Activated CD8-positive, alpha-beta memory T cell treated with anti-CD3 and anti-CD28 coated beads, Interleukin-2, amount 50 U/mL, for 48 hours (primary cell): ENCODE measurements around the gene MTMR12.
A peak's percentile ranks its signal among the peaks of the same experiment; 100 is the strongest.

ENCODE experiments used
- DNase-seq: peaks from one replicate; pipeline ENCODE4 v3.0.0-alpha.2; 2020

The MTMR12 gene

GRCh38 chr5:32312595-32313332, at the start of gene MTMR12:
Gene MTMR12 (minus strand): TSS chr5:32312939. CDS start chr5:32312838, 101 bp downstream.
- peak; percentile 100 for DNase-seq

DNA sequence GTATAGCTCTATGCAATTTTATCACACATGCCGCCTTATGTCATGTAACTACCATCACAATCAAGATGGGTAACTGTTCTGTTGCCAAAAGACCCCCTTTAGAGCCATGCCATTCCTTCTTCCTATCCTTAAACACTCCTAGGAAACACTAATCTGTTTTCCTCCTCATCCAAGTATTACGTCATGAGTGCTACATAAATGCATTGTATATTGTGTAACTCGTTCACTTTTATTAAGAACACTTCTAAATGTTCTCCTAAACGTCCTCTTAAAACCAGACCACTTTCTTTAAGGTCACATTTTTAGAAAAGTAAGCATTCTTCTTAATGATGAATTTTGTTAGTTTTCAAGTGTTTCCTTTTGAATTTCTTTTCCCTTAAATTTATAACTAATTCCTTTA, 49.8 kb upstream of the MTMR12 start:
- DNase-seq: no peak

GRCh38 chr5:32360906-32361305, 48.2 kb upstream of the MTMR12 start:
- DNase-seq: no peak

DNA sequence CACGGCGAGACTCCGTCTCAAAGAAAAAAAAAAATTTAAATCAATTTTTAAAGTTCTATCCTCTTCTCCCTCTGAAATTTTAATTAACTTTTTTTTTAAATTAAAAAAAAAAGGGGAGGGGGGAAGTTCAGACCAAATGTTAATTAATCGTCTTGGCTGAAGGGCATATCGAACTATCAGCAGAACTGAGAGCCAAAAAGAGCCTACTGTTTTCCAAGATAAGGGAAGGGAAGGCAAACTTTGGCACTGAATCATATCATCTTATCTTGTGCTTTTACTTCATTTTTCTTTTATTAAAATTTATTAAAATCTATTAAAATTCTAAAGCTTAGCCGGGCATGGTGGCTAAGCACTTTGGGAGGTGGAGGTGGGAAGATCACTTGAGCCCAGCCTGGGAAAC, 45.9 kb upstream of the MTMR12 start:
- no peak for DNase-seq

DNA sequence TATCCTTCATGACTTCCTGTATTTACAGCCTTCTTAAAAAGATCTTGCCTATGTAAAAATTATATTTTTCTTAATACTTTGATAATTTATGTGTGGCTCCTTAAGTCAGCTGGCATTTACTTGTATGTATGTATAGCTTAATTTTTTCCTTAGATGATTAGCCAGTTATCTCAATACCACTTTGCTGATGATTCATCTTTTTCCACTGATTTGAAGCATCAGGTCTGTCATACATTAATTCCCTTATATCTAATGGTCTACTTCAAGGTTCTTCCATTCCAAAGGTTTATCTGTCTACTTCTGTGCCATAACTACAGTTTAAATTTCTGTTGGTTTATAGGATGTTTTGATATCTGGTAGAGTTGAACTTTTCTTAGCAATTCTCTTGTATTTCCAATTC, 44.9 kb upstream of the MTMR12 start:
- DNase-seq: no peak

- DNase-seq: no peak
Measured at GRCh38 chr5:32355686-32356085, 42.9 kb upstream of the MTMR12 start.

DNA sequence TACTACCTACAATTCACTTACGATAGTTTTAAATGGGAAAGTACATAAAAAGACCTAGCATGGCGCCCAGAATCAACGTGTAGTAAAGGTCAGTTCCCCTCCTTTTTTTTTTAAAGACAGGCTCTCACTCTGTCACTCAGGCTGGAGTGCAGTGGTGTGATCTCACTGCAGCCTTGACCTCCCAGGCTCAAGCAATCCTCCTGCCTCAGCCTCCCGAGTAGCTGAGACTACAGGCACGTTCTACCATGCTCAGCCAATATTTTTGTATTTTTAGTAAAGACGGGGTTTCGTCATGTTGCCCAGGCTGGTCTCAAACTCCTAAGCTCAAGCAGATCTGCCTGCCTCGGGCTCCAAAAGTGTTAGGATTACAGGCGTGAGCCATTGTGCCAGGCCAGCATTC, 40.7 kb upstream of the MTMR12 start:
- no peak for DNase-seq

DNA sequence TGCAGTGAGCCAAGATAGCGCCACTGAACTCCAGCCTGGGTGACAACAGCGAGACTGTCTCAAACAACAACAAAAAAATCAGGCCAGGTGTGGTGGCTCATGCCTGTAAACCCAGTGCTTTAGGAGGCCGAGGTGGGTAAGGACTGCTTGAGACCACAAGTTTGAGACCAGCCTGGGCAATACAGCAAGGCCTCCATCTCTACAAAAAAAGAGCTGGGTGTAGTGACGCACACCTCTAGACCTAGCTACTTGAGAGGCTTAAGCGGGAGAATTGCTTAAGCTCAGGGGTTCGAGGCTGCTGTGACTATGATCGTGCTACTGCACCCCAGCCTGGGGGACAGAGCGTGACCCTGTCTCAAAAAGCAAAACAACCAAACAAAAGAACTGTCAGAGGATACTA, 39.9 kb upstream of the MTMR12 start:
- DNase-seq: no peak

DNA sequence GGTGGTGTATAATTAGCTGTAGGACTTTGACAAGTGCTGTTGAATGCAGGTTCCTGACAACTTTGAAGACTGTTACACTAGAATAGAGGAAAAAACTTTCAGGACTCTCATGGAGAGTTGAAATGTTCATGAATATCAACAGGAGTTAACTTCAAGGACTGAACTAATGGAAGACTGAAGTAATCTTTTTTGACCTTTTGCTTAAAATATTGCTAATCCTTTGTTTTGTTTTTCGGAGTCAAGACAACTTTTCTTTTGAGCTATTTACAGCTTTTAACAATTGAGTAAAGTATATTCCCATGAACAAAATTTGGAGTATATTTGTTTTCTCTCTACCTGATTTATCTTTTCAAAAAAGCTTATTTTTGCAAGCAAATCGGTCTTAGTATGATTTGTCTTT, 34.1 kb upstream of the MTMR12 start:
- DNase-seq: no peak

- DNase-seq: no peak
Measured at GRCh38 chr5:32343058-32343672, 30.4 kb upstream of the MTMR12 start.

- no peak for DNase-seq
Measured at GRCh38 chr5:32342656-32343055, 29.9 kb upstream of the MTMR12 start.

- no peak for DNase-seq
Measured at GRCh38 chr5:32339878-32340277, 27.1 kb upstream of the MTMR12 start.

GRCh38 chr5:32339198-32339597, 26.5 kb upstream of the MTMR12 start:
- no peak for DNase-seq

DNA sequence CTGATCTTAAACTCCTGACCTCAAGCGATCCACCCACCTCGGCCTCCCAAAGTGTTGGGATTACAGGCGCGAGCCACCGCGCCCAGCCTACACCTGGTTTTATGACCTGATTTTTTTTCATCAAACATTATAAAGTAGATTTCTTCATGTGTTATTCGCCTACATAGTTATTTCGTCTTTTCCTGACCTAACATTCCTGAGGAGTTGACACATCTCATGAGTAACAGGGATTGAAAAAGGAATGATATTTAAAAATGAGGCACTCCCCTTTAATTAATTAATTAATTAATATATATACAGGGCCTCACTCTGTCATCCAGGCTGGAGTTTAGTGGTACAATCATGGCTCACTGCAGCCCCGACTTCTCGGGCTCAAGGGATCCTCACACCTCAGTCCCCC, 20.2 kb upstream of the MTMR12 start:
- no peak for DNase-seq

GRCh38 chr5:32332361-32332760, 19.6 kb upstream of the MTMR12 start:
- DNase-seq: no peak

GRCh38 chr5:32331935-32332274, 19.2 kb upstream of the MTMR12 start:
- DNase-seq: no peak

- no peak for DNase-seq
Measured at GRCh38 chr5:32331217-32331934, 18.6 kb upstream of the MTMR12 start.

DNA sequence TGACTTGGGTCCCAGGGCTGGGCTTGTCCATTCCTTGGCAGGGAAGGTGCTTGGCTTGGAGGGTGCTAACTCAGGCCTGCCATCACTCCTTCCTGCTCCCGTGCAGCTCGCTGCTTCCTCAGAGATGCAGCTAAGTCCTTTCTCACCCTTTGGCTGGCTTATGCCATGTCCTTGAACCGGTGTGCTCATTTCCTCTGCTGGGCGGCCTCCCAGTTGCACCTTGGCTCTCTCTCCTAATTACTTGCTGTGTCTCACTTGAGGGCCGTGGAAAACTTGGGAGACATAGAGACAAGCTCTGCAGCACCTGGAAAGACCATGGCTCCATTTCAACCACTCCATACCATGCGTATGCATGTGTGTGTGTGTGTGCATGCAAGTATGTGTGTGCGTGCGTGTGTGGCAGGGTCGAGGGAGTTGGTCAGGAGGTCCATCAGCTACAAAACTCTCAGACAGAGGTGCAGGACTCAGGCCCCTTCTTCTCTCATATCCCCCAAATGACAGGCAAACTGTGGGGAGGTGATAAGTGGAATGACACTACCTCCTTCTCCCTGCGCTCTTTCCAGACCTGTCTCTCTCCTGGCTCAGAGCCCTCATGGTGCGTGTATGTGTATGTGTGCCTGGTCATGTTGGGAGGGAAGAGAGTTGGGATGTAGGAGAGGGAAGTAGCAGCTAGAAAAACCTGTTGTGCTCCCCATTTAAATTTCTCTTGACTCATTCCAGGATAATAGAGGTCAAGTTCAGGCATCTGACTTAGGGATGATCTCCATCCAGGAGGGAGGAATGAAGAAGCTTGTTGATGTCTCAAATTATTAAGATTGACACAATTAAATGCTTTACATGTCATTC, 17.6 kb upstream of the MTMR12 start:
- DNase-seq: no peak

- peak; percentile 71 for DNase-seq
Measured at GRCh38 chr5:32329395-32329834, 16.7 kb upstream of the MTMR12 start.

GRCh38 chr5:32326216-32326772, 13.6 kb upstream of the MTMR12 start:
- DNase-seq: no peak

DNA sequence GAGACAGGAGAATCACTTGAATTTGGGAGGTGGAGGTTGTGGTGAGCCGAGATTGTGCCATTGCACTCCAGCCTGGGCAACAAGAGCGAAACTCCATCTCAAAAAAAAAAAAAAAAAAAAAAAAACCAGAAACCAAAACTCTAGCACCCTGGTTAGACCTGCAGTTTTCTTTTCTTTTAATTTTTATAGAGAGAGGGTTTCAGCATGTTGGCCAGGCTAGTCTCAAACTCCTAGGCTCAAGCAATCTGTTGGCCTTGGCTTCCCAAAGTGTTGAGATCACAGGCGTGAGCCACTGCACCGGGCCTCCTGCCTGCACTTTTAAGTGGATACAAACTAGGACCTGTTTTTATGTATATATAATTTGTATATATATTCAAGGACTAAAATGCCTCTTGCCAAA, 12.9 kb upstream of the MTMR12 start:
- no peak for DNase-seq

- DNase-seq: no peak
Measured at GRCh38 chr5:32325062-32325461, 12.3 kb upstream of the MTMR12 start.

DNA sequence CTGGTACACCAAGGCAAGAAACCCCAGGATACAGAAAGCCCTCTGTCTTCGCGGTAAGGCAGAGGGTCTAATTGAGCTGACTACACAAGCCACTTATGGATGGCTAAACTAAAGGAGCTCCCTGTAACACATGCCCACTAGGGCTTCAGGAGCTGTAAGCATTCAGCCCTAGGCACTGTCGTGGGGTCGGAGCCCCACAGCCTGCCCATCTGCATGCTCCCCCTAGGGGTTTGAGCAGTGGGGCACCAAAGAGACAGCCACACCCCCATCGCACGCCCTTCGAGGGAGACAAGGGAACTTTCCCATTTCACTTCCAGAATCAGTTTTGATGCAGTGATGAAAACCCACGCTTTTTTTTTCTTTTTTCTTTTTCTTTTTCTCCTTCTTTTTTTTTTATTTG, 11.0 kb upstream of the MTMR12 start:
- DNase-seq: no peak
